ENCODE measurements around the gene C5orf34. TPM values are rescaled to one million over a fixed set of nuclear protein-coding genes. Genes with fewer than 3 reads are reported as not detected.
"Not testable (repeated sequence)": the region's sequence is repeated elsewhere in the genome, so short reads cannot be mapped to it uniquely, and the experiment has no call there.

C5orf34 gene
- total and polyA plus RNA-seq, 9 of the 15 experiments (the other 6 are each of a cell fraction or from before 2014, with no cell fraction given), result 13.2 to 32.6 (median 20.7) TPM

GRCh38 chr5:43549272-43549671 is 34.3 kb upstream of the C5orf34 start:
- H3K4me3 ChIP-seq; POLR2A ChIA-PET; in situ Hi-C loops (cut with MboI); H3K27me3 ChIP-seq (ENCODE audit: control insufficient read depth in 2 of 2, insufficient read depth in 2 of 2, low read length in 2 of 2); H3K4me1 ChIP-seq (replicated peaks in 1 of 2; ENCODE audit: control insufficient read depth in 2 of 2, insufficient read depth in 2 of 2, low read length in 2 of 2); H3K9me3 ChIP-seq (replicated peaks; ENCODE audit: control insufficient read depth, insufficient read depth, low read depth, low read length); H4K20me1 ChIP-seq (replicated peaks; ENCODE audit: control insufficient read depth, insufficient read depth, low read length); H3K27ac ChIP-seq (ENCODE audit: extremely low read depth, low read depth, low read length); BruUV-seq (replicated peaks); DNase-seq (ENCODE audit: extremely low read depth in 1 of 4, low spot score in 3 of 4); intact Hi-C loops (cut with micrococcal nuclease); FAIRE-seq; H3K9ac ChIP-seq (ENCODE audit: insufficient read depth in 1 of 2, low read depth in 2 of 2, low read length in 2 of 2); H2AFZ ChIP-seq (ENCODE audit: low read depth, low read length); CTCF ChIA-PET (ENCODE audit: low intra/inter-chr PET ratio); H3K4me2 ChIP-seq (ENCODE audit: insufficient read depth, low read length); H3K9me1 ChIP-seq (ENCODE audit: control insufficient read depth, insufficient read depth, low read length); ATAC-seq: not testable (repeated sequence)
- Histone ChIP-seq H3K79me2 (ENCODE audit: control insufficient read depth, insufficient read depth, low read length) (peaks cover 62% of the 10 kb centered on the region), H3K36me3 (ENCODE audit: control insufficient read depth, insufficient read depth, low read length) (peaks cover 96% of the 10 kb centered on the region)
- peak; percentile 14; the same call in 1 of the 2 replicates for TF ChIP-seq ZBTB33 (CRISPR knock-in tag; IDR thresholded peaks at IDR 0.05)
- WGBS (ENCODE audit: insufficient coverage, low coverage, missing lambda C conversion rate), result 90% methylated on average over 8 of the region's 8 CpGs

- Histone ChIP-seq H4K20me1 (replicated peaks; ENCODE audit: control insufficient read depth, insufficient read depth, low read length) (no peaks in the 10 kb centered on the region), H3K9ac (ENCODE audit: insufficient read depth in 1 of 2, low read depth in 2 of 2, low read length in 2 of 2) (no peak overlapping the region), H3K9me3 (replicated peaks; ENCODE audit: control insufficient read depth, insufficient read depth, low read depth, low read length) (no peaks in the 10 kb centered on the region), H3K9me1 (ENCODE audit: control insufficient read depth, insufficient read depth, low read length) (no peaks in the 10 kb centered on the region), H3K27ac (ENCODE audit: extremely low read depth, low read depth, low read length) (no peak overlapping the region), H3K4me1 (replicated peaks in 1 of 2; ENCODE audit: control insufficient read depth in 2 of 2, insufficient read depth in 2 of 2, low read length in 2 of 2) (no peaks in the 10 kb centered on the region), H3K79me2 (ENCODE audit: control insufficient read depth, insufficient read depth, low read length) (peaks cover 53% of the 10 kb centered on the region), H3K27me3 (ENCODE audit: control insufficient read depth in 2 of 2, insufficient read depth in 2 of 2, low read length in 2 of 2) (no peaks in the 10 kb centered on the region), H3K4me3 (no peak overlapping the region), H2AFZ (ENCODE audit: low read depth, low read length) (no peak overlapping the region), H3K36me3 (ENCODE audit: control insufficient read depth, insufficient read depth, low read length) (peaks cover 95% of the 10 kb centered on the region), H3K4me2 (ENCODE audit: insufficient read depth, low read length) (no peak overlapping the region)
- ATAC-seq, result no peak
- no peak for FAIRE-seq
- ChIA-PET POLR2A (interaction anchor here (0.7 to 1.6 kb wide), 3 partner anchors 11 to 52 kb away, joined by 3 to 4 read pairs (median 3); no protein-coding TSS in a partner anchor), CTCF (ENCODE audit: low intra/inter-chr PET ratio) (no interaction called here)
- intact Hi-C loops (cut with micrococcal nuclease), result no loop called here
- in situ Hi-C loops (cut with MboI), result no loop called here
- DNase-seq (ENCODE audit: extremely low read depth in 1 of 4, low spot score in 3 of 4), result no peak
- TF ChIP-seq POU5F1 (IDR thresholded peaks at IDR 0.05; ENCODE audit: borderline replicate concordance, low read depth, low read length, partially characterized antibody) (no peak), ZNF449 (CRISPR knock-in tag; IDR thresholded peaks at IDR 0.05) (no peak), ZEB2 (IDR thresholded peaks at IDR 0.05) (no peak), RBM17 (IDR thresholded peaks at IDR 0.05; ENCODE audit: borderline replicate concordance, low read depth, low read length) (no peak)
- WGBS (ENCODE audit: insufficient coverage, low coverage, missing lambda C conversion rate), result 95% methylated on average over 5 of the region's 5 CpGs
- no TSS peak for BruUV-seq (replicated peaks)
Observed at GRCh38 chr5:43548358-43548757, 33.4 kb upstream of the C5orf34 start.

Measured in K562 (cell line).